BE2C (cell line): Measurements from ENCODE around the gene NR2C2AP.
A peak's percentile ranks its signal among the peaks of the same experiment; 100 is the strongest.

Experiments used
- DNase-seq: peaks from one replicate; pipeline ENCODE4 v3.0.0-alpha.2; 2020
- H3K27me3 ChIP-seq: fragments of 250-450 bp; sonication (Bioruptor Pico); 2 replicates; pipeline ENCODE4 v1.5.1; 2020; ENCODE audit warnings: mild to moderate bottlenecking
- H3K36me3 ChIP-seq: fragments of 250-450 bp; sonication (Bioruptor Pico); 2 replicates; pipeline ENCODE4 v1.5.1; 2020; ENCODE audit warnings: mild to moderate bottlenecking
- H3K4me1 ChIP-seq: fragments of 250-450 bp; sonication (Bioruptor Pico); 2 replicates; pipeline ENCODE4 v1.5.1; 2020
- H3K4me3 ChIP-seq: 2 replicates; pipeline ENCODE4 v1.5.1; 2011; ENCODE audit warnings: low read depth, low read length
- H3K9me3 ChIP-seq: fragments of 250-450 bp; sonication (Bioruptor Pico); 2 replicates; pipeline ENCODE4 v1.5.1; 2020
- TF ChIP-seq, protein P1 (sequence below): IDR thresholded peaks from 2 replicates; pipeline ENCODE4 v1.5.1; 2012; ENCODE audit warnings: mild to moderate bottlenecking, low read depth, low read length

The NR2C2AP gene

GRCh38 chr19:19170873-19171672, 32.1 kb downstream of the NR2C2AP start:
- TF ChIP-seq, protein P1, sequence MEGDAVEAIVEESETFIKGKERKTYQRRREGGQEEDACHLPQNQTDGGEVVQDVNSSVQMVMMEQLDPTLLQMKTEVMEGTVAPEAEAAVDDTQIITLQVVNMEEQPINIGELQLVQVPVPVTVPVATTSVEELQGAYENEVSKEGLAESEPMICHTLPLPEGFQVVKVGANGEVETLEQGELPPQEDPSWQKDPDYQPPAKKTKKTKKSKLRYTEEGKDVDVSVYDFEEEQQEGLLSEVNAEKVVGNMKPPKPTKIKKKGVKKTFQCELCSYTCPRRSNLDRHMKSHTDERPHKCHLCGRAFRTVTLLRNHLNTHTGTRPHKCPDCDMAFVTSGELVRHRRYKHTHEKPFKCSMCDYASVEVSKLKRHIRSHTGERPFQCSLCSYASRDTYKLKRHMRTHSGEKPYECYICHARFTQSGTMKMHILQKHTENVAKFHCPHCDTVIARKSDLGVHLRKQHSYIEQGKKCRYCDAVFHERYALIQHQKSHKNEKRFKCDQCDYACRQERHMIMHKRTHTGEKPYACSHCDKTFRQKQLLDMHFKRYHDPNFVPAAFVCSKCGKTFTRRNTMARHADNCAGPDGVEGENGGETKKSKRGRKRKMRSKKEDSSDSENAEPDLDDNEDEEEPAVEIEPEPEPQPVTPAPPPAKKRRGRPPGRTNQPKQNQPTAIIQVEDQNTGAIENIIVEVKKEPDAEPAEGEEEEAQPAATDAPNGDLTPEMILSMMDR: no peak
- no peak overlapping the region for H3K4me3 ChIP-seq

GRCh38 chr19:19170053-19170872, 33.0 kb downstream of the NR2C2AP start, which contains the start of gene MEF2B:
TSS of gene MEF2B (minus strand) at chr19:19170263. CDS start at chr19:19150735, 19,528 bp downstream.
- Histone ChIP-seq H3K9me3 (no peaks in the 10 kb centered on the region), H3K36me3 (no peaks in the 10 kb centered on the region), H3K27me3 (no peaks in the 10 kb centered on the region), H3K4me3 (peak within 1 kb of the TSS; percentile 17), H3K4me1 (no peaks in the 10 kb centered on the region)
- DNase-seq: peak; percentile 95
- TF ChIP-seq, protein P1: no peak

More at GRCh38 chr19:19170873-19171672, 32.1 kb downstream of the NR2C2AP start:
- H3K4me1 ChIP-seq: no peaks in the 10 kb centered on the region
- DNase-seq: no peak
- no peaks in the 10 kb centered on the region for H3K9me3 ChIP-seq
- no peaks in the 10 kb centered on the region for H3K27me3 ChIP-seq
- no peaks in the 10 kb centered on the region for H3K36me3 ChIP-seq

DNA sequence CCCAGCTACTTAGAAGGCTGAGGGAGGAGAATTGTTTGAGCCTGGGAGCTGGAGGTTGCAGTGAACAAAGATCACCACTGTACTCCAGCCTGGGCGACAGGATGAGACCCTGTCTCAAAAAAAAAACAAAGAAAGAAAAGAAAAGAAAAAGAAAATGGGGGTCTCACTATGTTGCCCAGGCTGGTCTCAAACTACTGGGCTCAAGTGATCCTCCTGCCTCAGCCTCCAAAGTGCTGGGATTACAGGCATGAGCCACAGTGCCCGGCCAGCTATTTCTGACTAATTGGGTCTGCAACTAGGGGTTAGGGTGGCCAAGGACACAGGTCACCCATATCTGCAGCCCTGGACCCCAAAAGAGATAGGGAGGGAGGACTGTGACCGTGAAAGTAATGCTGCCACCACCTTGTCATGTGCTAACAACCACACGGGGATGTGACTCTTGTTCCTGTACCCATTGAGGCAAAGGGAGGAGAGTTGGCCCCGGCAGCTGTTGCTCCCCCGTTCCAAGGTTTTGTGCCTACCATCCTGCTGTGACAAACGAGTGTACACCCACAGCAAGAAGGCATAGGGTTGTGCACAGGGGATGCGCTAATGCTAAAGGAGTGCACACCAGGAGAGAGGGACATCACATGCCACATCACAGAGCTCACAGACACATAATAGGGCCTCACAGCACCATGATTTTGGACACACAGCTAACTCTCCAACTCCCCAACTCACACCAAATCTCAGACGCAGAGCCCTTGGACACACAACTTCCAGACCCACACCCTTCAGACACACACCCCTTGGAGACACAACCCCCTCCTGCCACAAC, 33.8 kb downstream of the NR2C2AP start:
- Histone ChIP-seq H3K9me3 (no peaks in the 10 kb centered on the region), H3K27me3 (no peaks in the 10 kb centered on the region), H3K4me1 (no peaks in the 10 kb centered on the region), H3K36me3 (no peaks in the 10 kb centered on the region), H3K4me3 (no peak overlapping the region)
- no peak for DNase-seq
- TF ChIP-seq, protein P1: no peak

GRCh38 chr19:19167612-19168011, 35.6 kb downstream of the NR2C2AP start:
- no peak for DNase-seq
- Histone ChIP-seq H3K36me3 (no peaks in the 10 kb centered on the region), H3K27me3 (no peaks in the 10 kb centered on the region), H3K4me3 (no peak overlapping the region), H3K9me3 (no peaks in the 10 kb centered on the region), H3K4me1 (no peaks in the 10 kb centered on the region)
- TF ChIP-seq, protein P1: no peak

- DNase-seq: no peak
- H3K4me3 ChIP-seq: no peak overlapping the region
- H3K27me3 ChIP-seq: no peaks in the 10 kb centered on the region
- TF ChIP-seq, protein P1: no peak
- H3K36me3 ChIP-seq: no peaks in the 10 kb centered on the region
- H3K9me3 ChIP-seq: no peaks in the 10 kb centered on the region
- no peaks in the 10 kb centered on the region for H3K4me1 ChIP-seq
These were observed 37.8 kb downstream of the NR2C2AP start for GRCh38 chr19:19165396-19165795.
